A549 (cell line): ENCODE data around the gene ASNSD1. TPM values are rescaled to one million over a fixed set of nuclear protein-coding genes. Genes with fewer than 3 reads are reported as not detected.

Source experiments
- ATAC-seq, 2 experiments: fragments of 200-7000 bp in 1 of 2; fragments of >200 bp in 1 of 2; cut with Nextera tagmentation in 1 of 2; cut with Tn5 transposase in 1 of 2; 3 replicates each; pipeline versions ENCODE4 v1.8.0 to v1.9.1; 2018 to 2020; ENCODE audit warnings: mild to moderate bottlenecking in 1 of 2, moderate library complexity in 1 of 2
- CTCF ChIA-PET: fragments of 300-600 bp; sonication (Branson Sonifier 250); formaldehyde crosslinking; extraction: SDS; loops from one replicate; lab custom pipeline; 2021; ENCODE audit warnings: antibody characterized with exemption, inconsistent platforms; lab: Yijun Ruan, JAX
- POLR2A ChIA-PET: fragments of 350-600 bp; formaldehyde crosslinking; extraction: SDS; loops from one replicate; lab custom pipeline; 2021; ENCODE audit warnings: antibody characterized with exemption, inconsistent platforms; lab: Yijun Ruan, JAX
- DNase-seq, 2 experiments: peaks; one replicate each; pipeline versions ENCODE4 v3.0.0 to v3.0.0-alpha.2; 2011 to 2016; ENCODE audit warnings: low read depth in 1 of 2, low spot score in 1 of 2
- FAIRE-seq: peaks from 2 replicates; lab custom pipeline; 2011; peaks lifted over from hg19 to GRCh38; lab: Jason Lieb, UNC
- H3K27ac ChIP-seq, 2 experiments: fragments of >200 bp; sonication (Bioruptor Twin); formaldehyde crosslinking; 3 replicates each; pipeline ENCODE4 v1.5.1; 2016 to 2017
- H3K4me1 ChIP-seq: fragments of >200 bp; sonication (Bioruptor Twin); formaldehyde crosslinking; 3 replicates; pipeline ENCODE4 v1.6.1; 2016
- H3K4me2 ChIP-seq: fragments of >200 bp; sonication (Bioruptor Twin); formaldehyde crosslinking; 3 replicates; pipeline ENCODE4 v1.6.1; 2016
- H3K4me3 ChIP-seq: fragments of >200 bp; sonication (Bioruptor Twin); formaldehyde crosslinking; 3 replicates; pipeline ENCODE4 v1.5.1; 2016
- H3K9me3 ChIP-seq: fragments of >200 bp; sonication (Bioruptor Twin); formaldehyde crosslinking; 3 replicates; pipeline ENCODE4 v1.6.1; 2016
- CBX2 ChIP-seq: fragments of 200-600 bp; sonication (generic); IDR thresholded peaks from 2 replicates; pipeline ENCODE4 v1.6.1; 2016; ENCODE audit warnings: low read depth, mild to moderate bottlenecking, borderline replicate concordance
- CHD2 ChIP-seq: fragments of 150-350 bp; IDR thresholded peaks from 2 replicates; pipeline ENCODE4 v1.6.1; 2014; ENCODE audit warnings: low read length; ENCODE audit not compliant: partially characterized antibody
- CHD4 ChIP-seq: fragments of 200-600 bp; sonication (generic); IDR thresholded peaks from 2 replicates; pipeline ENCODE4 v1.6.1; 2016; ENCODE audit warnings: antibody characterized with exemption, mild to moderate bottlenecking, borderline replicate concordance
- EHMT2 ChIP-seq: fragments of 200-600 bp; sonication (generic); IDR thresholded peaks from 2 replicates; pipeline ENCODE4 v1.6.1; 2016; ENCODE audit warnings: antibody characterized with exemption, low read depth, mild to moderate bottlenecking, moderate library complexity
- ESRRA ChIP-seq: fragments of 150-350 bp; IDR thresholded peaks from 2 replicates; pipeline ENCODE4 v1.6.1; 2014; ENCODE audit warnings: mild to moderate bottlenecking, low read length, borderline replicate concordance
- FOSL2 ChIP-seq, 2 experiments: fragments of 450-650 bp in 1 of 2; fragments of >200 bp in 1 of 2; sonication (Bioruptor Twin) in 1 of 2; formaldehyde crosslinking; IDR thresholded peaks; 2 replicates each; pipeline versions ENCODE4 v1.5.0 to v1.6.1; 2016 to 2020; ENCODE audit warnings: mild to moderate bottlenecking in 1 of 2, moderate library complexity in 1 of 2
- FOXS1 ChIP-seq: fragments of 250-450 bp; sonication (Bioruptor Pico); IDR thresholded peaks from 2 replicates; pipeline ENCODE4 v1.5.0; 2020; ENCODE audit warnings: mild to moderate bottlenecking, moderate library complexity
- HDAC2 ChIP-seq: fragments of 200-600 bp; sonication (generic); IDR thresholded peaks from 2 replicates; pipeline ENCODE4 v1.6.1; 2016
- HEYL ChIP-seq: fragments of 250-450 bp; sonication (Bioruptor Pico); IDR thresholded peaks from 2 replicates; pipeline ENCODE4 v1.8.0; 2021; ENCODE audit warnings: mild to moderate bottlenecking, moderate library complexity
- HOXB13 ChIP-seq: fragments of 250-450 bp; sonication (Bioruptor Pico); IDR thresholded peaks from 2 replicates; pipeline ENCODE4 v1.5.0; 2020; ENCODE audit warnings: low read depth, mild to moderate bottlenecking, moderate library complexity
- JUN ChIP-seq, 2 experiments: fragments of >200 bp; sonication (Bioruptor Twin); formaldehyde crosslinking; IDR thresholded peaks; 2 replicates in 1 of 2; 3 replicates in 1 of 2; pipeline ENCODE4 v1.6.1; 2016 to 2017
- JUNB ChIP-seq: fragments of >200 bp; sonication (Bioruptor Twin); formaldehyde crosslinking; IDR thresholded peaks from 2 replicates; pipeline ENCODE4 v1.6.1; 2016
- PHF8 ChIP-seq: fragments of 200-600 bp; sonication (generic); IDR thresholded peaks from 2 replicates; pipeline ENCODE4 v1.6.1; 2016; ENCODE audit warnings: low read depth, mild to moderate bottlenecking, antibody characterized with exemption, moderate library complexity, borderline replicate concordance
- POLR2AphosphoS2 ChIP-seq: conservative IDR thresholded peaks from 2 replicates; pipeline ENCODE4 v1.6.1; 2012; ENCODE audit warnings: low read length, improper control_type of control experiment, inconsistent platforms
- RAD21 ChIP-seq, 2 experiments: fragments of >200 bp in 1 of 2; sonication (Bioruptor Twin) in 1 of 2; formaldehyde crosslinking in 1 of 2; IDR thresholded peaks in 1 of 2; conservative IDR thresholded peaks in 1 of 2; 2 replicates in 1 of 2; 3 replicates in 1 of 2; pipeline ENCODE4 v1.6.1; 2012 to 2018; ENCODE audit warnings: inconsistent platforms in 1 of 2
- RCOR1 ChIP-seq: fragments of 150-350 bp; IDR thresholded peaks from 2 replicates; pipeline ENCODE4 v1.6.1; 2014; ENCODE audit warnings: antibody characterized with exemption, low read length, low read depth
- RFX5 ChIP-seq: fragments of 450-650 bp; IDR thresholded peaks from 2 replicates; pipeline ENCODE4 v1.7.1; 2014; ENCODE audit warnings: antibody characterized with exemption, mild to moderate bottlenecking, moderate library complexity
- SREBF2 ChIP-seq: fragments of 450-650 bp; IDR thresholded peaks from 2 replicates; pipeline ENCODE4 v1.6.1; 2014; ENCODE audit warnings: mild to moderate bottlenecking, moderate library complexity
- TFCP2L1 ChIP-seq: fragments of 250-450 bp; sonication (Bioruptor Pico); IDR thresholded peaks from 2 replicates; pipeline ENCODE4 v1.5.0; 2021; ENCODE audit warnings: mild to moderate bottlenecking
- WGBS: methylation state at CpG from one replicate; pipeline ENCODE4 v1.1.6; 2017; ENCODE audit errors: missing lambda C conversion rate; 5-methylcytosine and 5-hydroxymethylcytosine counted together
- polyA plus RNA-seq, 4 experiments: library from polyadenylated mRNA; depleted of rRNA in 3 of 4; stranded (reverse); fragments of >200 nt; fragmentation: RNase III in 1 of 4; extraction: RNeasy Plus Mini Kit Qiagen cat#74134 plus additional on column Dnase treatment in 1 of 4; gene quantifications; 2 replicates in 3 of 4; 3 replicates in 1 of 4; pipeline ENCODE4 v1.2.3, GENCODE V29; 2011 to 2017
- TF ChIP-seq, protein P1 (sequence below): fragments of 250-450 bp; sonication (Bioruptor Pico); IDR thresholded peaks from 2 replicates; pipeline ENCODE4 v1.5.0; 2021; ENCODE audit warnings: mild to moderate bottlenecking, moderate library complexity, borderline replicate concordance
- TF ChIP-seq, protein P2 (sequence below): fragments of 250-450 bp; sonication (Bioruptor Pico); IDR thresholded peaks from 2 replicates; pipeline ENCODE4 v1.5.0; 2020; ENCODE audit warnings: low read depth, mild to moderate bottlenecking, moderate library complexity
- TF ChIP-seq, protein P3 (sequence below): fragments of >200 bp; sonication (Bioruptor Twin); formaldehyde crosslinking; IDR thresholded peaks from 2 replicates; pipeline ENCODE4 v1.6.1; 2016
- TF ChIP-seq, protein P4 (sequence below): fragments of 150-350 bp; IDR thresholded peaks from 2 replicates; pipeline ENCODE4 v1.6.1; 2014; ENCODE audit warnings: low read depth, mild to moderate bottlenecking, low read length
- TF ChIP-seq, protein P5 (sequence below): IDR thresholded peaks from 2 replicates; pipeline ENCODE4 v1.6.1; 2012; ENCODE audit warnings: low read depth, borderline replicate concordance
- TF ChIP-seq, protein P6 (sequence below): fragments of 450-650 bp; IDR thresholded peaks from 2 replicates; pipeline ENCODE4 v1.6.1; 2014; ENCODE audit warnings: antibody characterized with exemption

ASNSD1 gene
- polyA plus RNA-seq, 2 of the 4 experiments (the other 2 are of a cell fraction) = 45.9 to 69.0 TPM

DNA sequence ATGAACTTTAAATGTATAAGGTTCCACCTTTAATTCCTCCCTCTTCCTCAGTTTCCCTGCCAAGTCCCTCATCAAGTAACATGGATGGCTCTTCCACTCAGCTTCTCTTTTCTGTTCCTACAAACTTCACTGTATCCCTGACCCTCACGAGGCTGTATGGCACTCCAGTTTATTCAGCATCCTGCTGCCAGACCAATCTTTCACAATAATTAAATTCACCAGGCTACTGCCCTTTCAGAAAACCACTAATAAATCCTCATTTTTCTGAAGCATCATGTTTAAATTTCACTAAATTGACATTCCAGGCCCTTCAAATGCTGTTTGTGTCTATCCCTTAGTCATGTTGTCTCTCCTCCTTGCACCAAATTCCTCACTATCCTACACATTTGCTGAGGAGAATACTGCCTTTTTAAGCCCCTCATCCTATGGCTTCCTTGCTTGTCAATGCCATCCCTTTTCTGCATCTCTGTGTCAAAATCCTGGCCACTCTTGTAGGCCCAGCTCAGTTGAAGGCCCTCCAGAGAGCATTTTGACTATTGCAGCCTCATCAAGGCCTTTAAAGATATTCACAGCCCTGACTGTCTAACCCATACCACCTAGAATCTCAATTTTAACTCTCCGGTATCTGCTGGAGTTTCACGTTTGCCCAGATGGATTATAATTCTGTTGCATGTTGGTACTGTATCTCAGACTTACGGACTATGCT, 22.8 kb upstream of the ASNSD1 start (continued):
- TF ChIP-seq FOSL2 (IDR thresholded peaks at IDR 0.05) (no peak), FOSL2 (CRISPR knock-in tag; IDR thresholded peaks at IDR 0.05) (no peak), RFX5 (no peak), FOXS1 (no peak), EHMT2 (no peak), HEYL (CRISPR knock-in tag) (no peak)

DNA sequence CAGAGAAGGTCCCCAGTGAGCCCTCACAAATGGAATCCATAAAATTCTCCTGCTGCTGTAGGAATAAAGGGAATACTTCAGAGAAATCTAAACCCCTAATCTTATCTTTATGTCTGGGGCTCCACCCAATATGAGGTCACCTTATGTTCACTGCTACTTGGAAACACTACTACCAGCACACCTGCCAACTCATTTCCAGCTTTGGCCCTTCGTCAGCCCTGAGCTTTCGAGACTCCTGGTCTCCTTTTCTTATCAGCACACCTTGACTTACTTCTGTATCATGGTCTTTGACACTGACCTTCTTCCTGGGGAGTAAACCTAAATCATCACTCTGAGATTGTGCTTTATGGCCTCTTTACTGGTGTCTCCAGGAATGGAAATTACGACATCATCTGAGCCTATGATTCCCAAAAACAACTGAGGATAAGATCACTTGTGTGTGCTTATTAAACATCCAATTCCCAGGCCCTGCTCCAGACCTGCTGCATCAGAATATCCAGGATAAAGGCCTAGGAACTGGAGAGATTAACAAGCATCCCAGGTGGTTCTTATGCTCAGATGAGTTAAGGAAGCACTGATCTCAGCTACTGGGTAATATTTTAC, 22.2 kb upstream of the ASNSD1 start:
- DNase-seq (no peak), FAIRE-seq (no peak), ATAC-seq (no peak)
- POLR2A ChIA-PET = no interaction called here
- WGBS = 51% methylated on average over 3 of the region's 3 CpGs
- CTCF ChIA-PET = no interaction called here
- H3K4me1 ChIP-seq = no peaks in the 10 kb centered on the region
- H3K4me2 ChIP-seq = no peak overlapping the region
- no peak overlapping the region for H3K4me3 ChIP-seq
- H3K27ac ChIP-seq = no peak overlapping the region
- no peak for TF ChIP-seq JUN (IDR thresholded peaks at IDR 0.05)
- TF ChIP-seq PHF8 = no peak
- no peak for TF ChIP-seq TFCP2L1 (CRISPR knock-in tag)
- TF ChIP-seq CBX2 = no peak
- no peak for TF ChIP-seq ESRRA
- TF ChIP-seq HDAC2 = no peak
- TF ChIP-seq, all 56 proteins: peak for 0
- H3K9me3 ChIP-seq = no peaks in the 10 kb centered on the region

DNA sequence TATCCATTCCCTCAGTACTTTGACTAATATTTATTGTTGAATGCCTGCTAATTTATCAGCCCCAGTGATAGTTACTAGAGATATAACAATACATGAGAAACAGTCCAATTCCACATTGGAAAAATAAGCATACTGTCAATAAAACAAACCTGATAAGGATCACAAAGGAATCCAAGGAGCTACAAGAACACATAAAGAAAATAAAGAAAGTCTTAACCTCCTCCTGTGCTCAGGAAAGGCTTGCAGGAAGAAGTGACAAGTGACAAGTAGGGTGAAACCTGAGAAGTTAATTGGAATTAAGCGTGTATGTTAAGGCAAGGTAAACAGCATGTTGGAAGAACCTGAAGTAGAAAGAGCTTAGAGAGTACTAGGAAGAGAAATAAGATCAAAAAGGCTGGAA, 20.3 kb upstream of the ASNSD1 start:
- Histone ChIP-seq H3K9me3 (no peaks in the 10 kb centered on the region), H3K27ac (no peak overlapping the region), H3K4me1 (no peaks in the 10 kb centered on the region), H3K4me2 (no peak overlapping the region), H3K4me3 (no peak overlapping the region)
- CTCF ChIA-PET = interaction anchor here (1.9 to 3.2 kb wide), 2 partner anchors 10 to 19 kb away, joined by 6 to 14 read pairs; no protein-coding TSS in a partner anchor
- WGBS = 72% methylated on average over 1 of the region's 1 CpG
- ATAC-seq (no peak), FAIRE-seq (no peak), DNase-seq (no peak)
- TF ChIP-seq, protein P1, sequence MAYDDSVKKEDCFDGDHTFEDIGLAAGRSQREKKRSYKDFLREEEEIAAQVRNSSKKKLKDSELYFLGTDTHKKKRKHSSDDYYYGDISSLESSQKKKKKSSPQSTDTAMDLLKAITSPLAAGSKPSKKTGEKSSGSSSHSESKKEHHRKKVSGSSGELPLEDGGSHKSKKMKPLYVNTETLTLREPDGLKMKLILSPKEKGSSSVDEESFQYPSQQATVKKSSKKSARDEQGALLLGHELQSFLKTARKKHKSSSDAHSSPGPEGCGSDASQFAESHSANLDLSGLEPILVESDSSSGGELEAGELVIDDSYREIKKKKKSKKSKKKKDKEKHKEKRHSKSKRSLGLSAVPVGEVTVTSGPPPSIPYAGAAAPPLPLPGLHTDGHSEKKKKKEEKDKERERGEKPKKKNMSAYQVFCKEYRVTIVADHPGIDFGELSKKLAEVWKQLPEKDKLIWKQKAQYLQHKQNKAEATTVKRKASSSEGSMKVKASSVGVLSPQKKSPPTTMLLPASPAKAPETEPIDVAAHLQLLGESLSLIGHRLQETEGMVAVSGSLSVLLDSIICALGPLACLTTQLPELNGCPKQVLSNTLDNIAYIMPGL (CRISPR knock-in tag) = no peak
- TF ChIP-seq JUNB = no peak
- no peak for TF ChIP-seq POLR2AphosphoS2
- TF ChIP-seq, protein P2, sequence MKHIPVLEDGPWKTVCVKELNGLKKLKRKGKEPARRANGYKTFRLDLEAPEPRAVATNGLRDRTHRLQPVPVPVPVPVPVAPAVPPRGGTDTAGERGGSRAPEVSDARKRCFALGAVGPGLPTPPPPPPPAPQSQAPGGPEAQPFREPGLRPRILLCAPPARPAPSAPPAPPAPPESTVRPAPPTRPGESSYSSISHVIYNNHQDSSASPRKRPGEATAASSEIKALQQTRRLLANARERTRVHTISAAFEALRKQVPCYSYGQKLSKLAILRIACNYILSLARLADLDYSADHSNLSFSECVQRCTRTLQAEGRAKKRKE (CRISPR knock-in tag) = no peak
- TF ChIP-seq CHD4 = no peak
- no peak for TF ChIP-seq HOXB13 (CRISPR knock-in tag)
- TF ChIP-seq RCOR1 = no peak
- POLR2A ChIA-PET = interaction anchor here (1.4 kb wide), 1 partner anchor 28 kb away, joined by 4 read pairs; no protein-coding TSS in a partner anchor

DNA sequence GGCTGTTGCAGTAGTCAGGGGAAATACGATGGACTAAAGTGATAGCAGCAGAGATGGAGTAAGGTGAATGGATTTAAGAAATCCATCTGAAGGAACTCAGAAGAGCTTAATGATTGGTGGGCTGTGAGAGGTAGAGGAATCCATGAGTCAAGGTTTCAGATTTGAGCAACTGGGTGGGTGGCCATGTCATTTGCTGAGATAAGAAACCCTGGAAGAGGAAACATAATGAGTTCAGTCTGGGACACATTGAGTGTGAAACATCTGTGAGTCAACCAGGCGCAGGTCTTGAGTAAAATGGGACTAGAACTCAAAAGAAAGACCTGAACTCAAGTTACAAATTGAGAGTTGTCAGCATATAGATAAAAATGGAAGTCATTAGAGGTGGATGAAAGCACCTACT, 19.7 kb upstream of the ASNSD1 start:
- Histone ChIP-seq H3K4me2 (no peak overlapping the region), H3K27ac (no peak overlapping the region), H3K9me3 (no peaks in the 10 kb centered on the region), H3K4me3 (no peak overlapping the region), H3K4me1 (no peaks in the 10 kb centered on the region)
- FAIRE-seq (no peak), DNase-seq (no peak), ATAC-seq (no peak)
- CTCF ChIA-PET = interaction anchor here (0.8 to 3.2 kb wide), 3 partner anchors 9 to 165 kb away, joined by 3 to 14 read pairs (median 6); no protein-coding TSS in a partner anchor
- 90% methylated on average over 2 of the region's 2 CpGs for WGBS
- POLR2A ChIA-PET = interaction anchor here (0.5 to 1.4 kb wide), 2 partner anchors 28 to 43 kb away, joined by 3 to 4 read pairs; no protein-coding TSS in a partner anchor
- TF ChIP-seq HOXB13 (CRISPR knock-in tag) (no peak), SREBF2 (no peak), FOSL2 (IDR thresholded peaks at IDR 0.05) (no peak), FOSL2 (CRISPR knock-in tag; IDR thresholded peaks at IDR 0.05) (no peak), CHD2 (no peak), RAD21 (conservative IDR thresholded peaks at IDR 0.05 in 1 of 2, IDR thresholded peaks at IDR 0.05 in 1 of 2) (no peak)
- TF ChIP-seq, protein P3, sequence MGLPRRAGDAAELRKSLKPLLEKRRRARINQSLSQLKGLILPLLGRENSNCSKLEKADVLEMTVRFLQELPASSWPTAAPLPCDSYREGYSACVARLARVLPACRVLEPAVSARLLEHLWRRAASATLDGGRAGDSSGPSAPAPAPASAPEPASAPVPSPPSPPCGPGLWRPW = no peak
- TF ChIP-seq, protein P4, sequence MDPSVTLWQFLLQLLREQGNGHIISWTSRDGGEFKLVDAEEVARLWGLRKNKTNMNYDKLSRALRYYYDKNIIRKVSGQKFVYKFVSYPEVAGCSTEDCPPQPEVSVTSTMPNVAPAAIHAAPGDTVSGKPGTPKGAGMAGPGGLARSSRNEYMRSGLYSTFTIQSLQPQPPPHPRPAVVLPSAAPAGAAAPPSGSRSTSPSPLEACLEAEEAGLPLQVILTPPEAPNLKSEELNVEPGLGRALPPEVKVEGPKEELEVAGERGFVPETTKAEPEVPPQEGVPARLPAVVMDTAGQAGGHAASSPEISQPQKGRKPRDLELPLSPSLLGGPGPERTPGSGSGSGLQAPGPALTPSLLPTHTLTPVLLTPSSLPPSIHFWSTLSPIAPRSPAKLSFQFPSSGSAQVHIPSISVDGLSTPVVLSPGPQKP = no peak
- TF ChIP-seq, protein P5, sequence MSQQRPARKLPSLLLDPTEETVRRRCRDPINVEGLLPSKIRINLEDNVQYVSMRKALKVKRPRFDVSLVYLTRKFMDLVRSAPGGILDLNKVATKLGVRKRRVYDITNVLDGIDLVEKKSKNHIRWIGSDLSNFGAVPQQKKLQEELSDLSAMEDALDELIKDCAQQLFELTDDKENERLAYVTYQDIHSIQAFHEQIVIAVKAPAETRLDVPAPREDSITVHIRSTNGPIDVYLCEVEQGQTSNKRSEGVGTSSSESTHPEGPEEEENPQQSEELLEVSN = no peak
- TF ChIP-seq, protein P6, sequence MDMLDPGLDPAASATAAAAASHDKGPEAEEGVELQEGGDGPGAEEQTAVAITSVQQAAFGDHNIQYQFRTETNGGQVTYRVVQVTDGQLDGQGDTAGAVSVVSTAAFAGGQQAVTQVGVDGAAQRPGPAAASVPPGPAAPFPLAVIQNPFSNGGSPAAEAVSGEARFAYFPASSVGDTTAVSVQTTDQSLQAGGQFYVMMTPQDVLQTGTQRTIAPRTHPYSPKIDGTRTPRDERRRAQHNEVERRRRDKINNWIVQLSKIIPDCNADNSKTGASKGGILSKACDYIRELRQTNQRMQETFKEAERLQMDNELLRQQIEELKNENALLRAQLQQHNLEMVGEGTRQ = no peak
